Upper lobe of left lung (tissue), 4 donors: Measurements from ENCODE around the gene RBM20.

Experiments
- EP300 ChIP-seq, 4 donors: sonication (generic); formaldehyde crosslinking; IDR thresholded peaks; one replicate each; pipeline ENCODE4 v1.5.1; 2017; ENCODE audit warnings: antibody characterized with exemption in 4 of 4, control low read depth in 2 of 4
- TF ChIP-seq, protein P1 (sequence below), 6 experiments: fragments of 450-650 bp in 4 of 6; fragments of 200-600 bp in 2 of 6; sonication (generic) in 2 of 6; IDR thresholded peaks; one replicate each; pipeline ENCODE4 v1.5.1; 2016 to 2019; ENCODE audit warnings: antibody characterized with exemption in 6 of 6

DNA sequence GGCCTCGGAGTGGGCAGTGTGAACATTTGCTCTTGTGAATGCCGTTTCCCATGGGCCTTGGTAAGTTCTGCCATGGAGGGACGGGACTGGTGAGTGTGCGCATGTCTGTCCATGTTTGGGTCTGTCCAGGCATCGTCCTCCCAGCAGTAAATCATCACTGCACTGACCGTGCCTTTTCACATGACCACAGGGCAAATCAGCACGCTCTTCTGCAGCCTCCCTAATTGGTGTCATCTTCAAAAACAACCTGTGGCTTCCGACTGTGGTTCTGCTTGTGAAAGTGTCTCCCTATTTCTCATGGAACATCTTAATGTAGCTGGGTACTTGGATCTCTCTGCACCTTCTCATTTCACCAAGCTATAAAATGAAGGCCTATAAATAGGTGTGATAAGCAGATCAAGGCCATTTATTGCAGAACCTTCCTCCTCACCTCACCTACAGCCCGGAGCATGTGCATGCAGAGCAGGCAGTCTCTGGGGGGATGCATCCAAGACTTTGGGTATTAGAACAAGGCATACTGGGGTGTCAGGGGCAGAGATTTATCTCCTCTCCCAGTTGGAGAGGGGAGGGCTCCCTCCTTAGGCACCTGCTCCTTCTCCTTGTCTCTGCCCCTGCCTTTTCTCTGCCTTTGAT lies 77.4 kb downstream of the RBM20 start:
- TF ChIP-seq, protein P1, sequence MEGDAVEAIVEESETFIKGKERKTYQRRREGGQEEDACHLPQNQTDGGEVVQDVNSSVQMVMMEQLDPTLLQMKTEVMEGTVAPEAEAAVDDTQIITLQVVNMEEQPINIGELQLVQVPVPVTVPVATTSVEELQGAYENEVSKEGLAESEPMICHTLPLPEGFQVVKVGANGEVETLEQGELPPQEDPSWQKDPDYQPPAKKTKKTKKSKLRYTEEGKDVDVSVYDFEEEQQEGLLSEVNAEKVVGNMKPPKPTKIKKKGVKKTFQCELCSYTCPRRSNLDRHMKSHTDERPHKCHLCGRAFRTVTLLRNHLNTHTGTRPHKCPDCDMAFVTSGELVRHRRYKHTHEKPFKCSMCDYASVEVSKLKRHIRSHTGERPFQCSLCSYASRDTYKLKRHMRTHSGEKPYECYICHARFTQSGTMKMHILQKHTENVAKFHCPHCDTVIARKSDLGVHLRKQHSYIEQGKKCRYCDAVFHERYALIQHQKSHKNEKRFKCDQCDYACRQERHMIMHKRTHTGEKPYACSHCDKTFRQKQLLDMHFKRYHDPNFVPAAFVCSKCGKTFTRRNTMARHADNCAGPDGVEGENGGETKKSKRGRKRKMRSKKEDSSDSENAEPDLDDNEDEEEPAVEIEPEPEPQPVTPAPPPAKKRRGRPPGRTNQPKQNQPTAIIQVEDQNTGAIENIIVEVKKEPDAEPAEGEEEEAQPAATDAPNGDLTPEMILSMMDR (IDR thresholded peaks at IDR 0.05), result no peak
- no peak for TF ChIP-seq EP300 (IDR thresholded peaks at IDR 0.05)
